Measurements from ENCODE around the gene TMEM150A.
A peak's percentile ranks its signal among the peaks of the same experiment; 100 is the strongest.
"Not testable (repeated sequence)": the region's sequence is repeated elsewhere in the genome, so short reads cannot be mapped to it uniquely, and the experiment has no call there.

TMEM150A gene

GRCh38 chr2:85623991-85624390 is 21.5 kb upstream of the TMEM150A start:
- Mint-ChIP-seq H3K27ac (no peak overlapping the region), H3K36me3 (ENCODE audit: low read depth) (peaks cover 62% of the 10 kb centered on the region), H3K4me3 (no peak overlapping the region), H3K9me3 (no peaks in the 10 kb centered on the region), H3K4me1 (ENCODE audit: low read depth) (peaks cover 16% of the 10 kb centered on the region), H3K27me3 (no peaks in the 10 kb centered on the region)

GRCh38 chr2:85621338-85621737 is 18.8 kb upstream of the TMEM150A start:
- H3K27me3 Mint-ChIP-seq: no peaks in the 10 kb centered on the region
- peaks cover 20% of the 10 kb centered on the region for H3K4me1 Mint-ChIP-seq (ENCODE audit: low read depth)
- H3K9me3 Mint-ChIP-seq: no peaks in the 10 kb centered on the region
- no peak overlapping the region for H3K27ac Mint-ChIP-seq
- no peak overlapping the region for H3K4me3 Mint-ChIP-seq
- H3K36me3 Mint-ChIP-seq (ENCODE audit: low read depth): peaks cover 62% of the 10 kb centered on the region

- H3K4me1 Mint-ChIP-seq (ENCODE audit: low read depth): peaks cover 20% of the 10 kb centered on the region
- H3K4me3 Mint-ChIP-seq: no peak overlapping the region
- no peaks in the 10 kb centered on the region for H3K9me3 Mint-ChIP-seq
- no peaks in the 10 kb centered on the region for H3K27me3 Mint-ChIP-seq
- H3K27ac Mint-ChIP-seq: no peak overlapping the region
- H3K36me3 Mint-ChIP-seq (ENCODE audit: low read depth): peaks cover 46% of the 10 kb centered on the region
Measured at GRCh38 chr2:85619617-85620016, 17.1 kb upstream of the TMEM150A start.

- peaks cover 28% of the 10 kb centered on the region for H3K36me3 Mint-ChIP-seq (ENCODE audit: low read depth)
- peak overlapping the region; percentile 94 for H3K27ac Mint-ChIP-seq
- not testable (repeated sequence) for H3K27me3 Mint-ChIP-seq, H3K9me3 Mint-ChIP-seq
- H3K4me1 Mint-ChIP-seq (ENCODE audit: low read depth): peaks cover 25% of the 10 kb centered on the region
- H3K4me3 Mint-ChIP-seq: peak overlapping the region; percentile 92
Measured at GRCh38 chr2:85617723-85618122, 15.2 kb upstream of the TMEM150A start.

GRCh38 chr2:85615413-85615728 is 12.9 kb upstream of the TMEM150A start:
- H3K36me3 Mint-ChIP-seq (ENCODE audit: low read depth): peaks cover 19% of the 10 kb centered on the region
- no peak overlapping the region for H3K4me3 Mint-ChIP-seq
- H3K27ac Mint-ChIP-seq: no peak overlapping the region
- no peaks in the 10 kb centered on the region for H3K9me3 Mint-ChIP-seq
- no peaks in the 10 kb centered on the region for H3K27me3 Mint-ChIP-seq
- peaks cover 34% of the 10 kb centered on the region for H3K4me1 Mint-ChIP-seq (ENCODE audit: low read depth)

GRCh38 chr2:85614757-85615156 is 12.3 kb upstream of the TMEM150A start:
- peaks cover 38% of the 10 kb centered on the region for H3K4me1 Mint-ChIP-seq (ENCODE audit: low read depth)
- not testable (repeated sequence) for H3K27me3 Mint-ChIP-seq, H3K4me3 Mint-ChIP-seq, H3K9me3 Mint-ChIP-seq, H3K27ac Mint-ChIP-seq
- peaks cover 22% of the 10 kb centered on the region for H3K36me3 Mint-ChIP-seq (ENCODE audit: low read depth)

GRCh38 chr2:85613717-85614515 is 11.4 kb upstream of the TMEM150A start:
- Mint-ChIP-seq H3K4me1 (ENCODE audit: low read depth) (peaks cover 36% of the 10 kb centered on the region), H3K27ac (peak overlapping the region; percentile 41), H3K4me3 (peak overlapping the region; percentile 22)

GRCh38 chr2:85611705-85612587 is 9.4 kb upstream of the TMEM150A start, which contains the start of gene C2orf68:
Gene C2orf68, minus strand, starts transcription at chr2:85612066. Its CDS starts 82 bp downstream, at chr2:85611984.
- H3K4me1 Mint-ChIP-seq (ENCODE audit: low read depth): peaks cover 26% of the 10 kb centered on the region
- peak within 1 kb of the TSS; percentile 98 for H3K4me3 Mint-ChIP-seq
- peak within 1 kb of the TSS; percentile 95 for H3K27ac Mint-ChIP-seq
- H3K27me3 Mint-ChIP-seq: no peaks in the 10 kb centered on the region
- no peaks in the 10 kb centered on the region for H3K9me3 Mint-ChIP-seq
- peaks cover 21% of the 10 kb centered on the region for H3K36me3 Mint-ChIP-seq (ENCODE audit: low read depth)

More at GRCh38 chr2:85613717-85614515, 11.4 kb upstream of the TMEM150A start:
- H3K36me3 Mint-ChIP-seq (ENCODE audit: low read depth): peaks cover 22% of the 10 kb centered on the region
- no peaks in the 10 kb centered on the region for H3K27me3 Mint-ChIP-seq
- no peaks in the 10 kb centered on the region for H3K9me3 Mint-ChIP-seq

- Mint-ChIP-seq H3K27me3 (no peaks in the 10 kb centered on the region), H3K4me1 (ENCODE audit: low read depth) (peaks cover 26% of the 10 kb centered on the region), H3K27ac (peak overlapping the region; percentile 95), H3K36me3 (ENCODE audit: low read depth) (peaks cover 21% of the 10 kb centered on the region), H3K4me3 (peak overlapping the region; percentile 98), H3K9me3 (no peaks in the 10 kb centered on the region)
Measured at GRCh38 chr2:85611217-85611704, 8.8 kb upstream of the TMEM150A start.

GRCh38 chr2:85607268-85608215 is 5.0 kb upstream of the TMEM150A start:
- Mint-ChIP-seq H3K4me3 (no peak overlapping the region), H3K9me3 (no peaks in the 10 kb centered on the region), H3K27ac (peak overlapping the region; percentile 20), H3K4me1 (ENCODE audit: low read depth) (peaks cover 38% of the 10 kb centered on the region), H3K27me3 (no peaks in the 10 kb centered on the region), H3K36me3 (ENCODE audit: low read depth) (peaks cover 21% of the 10 kb centered on the region)

GRCh38 chr2:85606116-85606455 is 3.6 kb upstream of the TMEM150A start:
- Mint-ChIP-seq H3K4me1 (ENCODE audit: low read depth) (peaks cover 39% of the 10 kb centered on the region), H3K4me3 (no peak overlapping the region), H3K27me3 (no peaks in the 10 kb centered on the region), H3K27ac (no peak overlapping the region), H3K9me3 (no peaks in the 10 kb centered on the region), H3K36me3 (ENCODE audit: low read depth) (peaks cover 21% of the 10 kb centered on the region)

GRCh38 chr2:85605406-85606115 is 3.1 kb upstream of the TMEM150A start:
- H3K9me3 Mint-ChIP-seq: no peaks in the 10 kb centered on the region
- H3K27me3 Mint-ChIP-seq: no peaks in the 10 kb centered on the region
- no peak overlapping the region for H3K4me3 Mint-ChIP-seq
- H3K27ac Mint-ChIP-seq: no peak overlapping the region
- H3K36me3 Mint-ChIP-seq (ENCODE audit: low read depth): peaks cover 21% of the 10 kb centered on the region
- H3K4me1 Mint-ChIP-seq (ENCODE audit: low read depth): peaks cover 38% of the 10 kb centered on the region

- peaks cover 35% of the 10 kb centered on the region for H3K4me1 Mint-ChIP-seq (ENCODE audit: low read depth)
Measured at GRCh38 chr2:85604568-85605339, 2.3 kb upstream of the TMEM150A start.

More at GRCh38 chr2:85604568-85605339, 2.3 kb upstream of the TMEM150A start:
- Mint-ChIP-seq H3K4me3 (no peak overlapping the region), H3K36me3 (ENCODE audit: low read depth) (peaks cover 16% of the 10 kb centered on the region), H3K27me3 (no peaks in the 10 kb centered on the region), H3K27ac (no peak overlapping the region), H3K9me3 (no peaks in the 10 kb centered on the region)

Data from stimulated activated naive CD8-positive, alpha-beta T cell treated with anti-CD3 and anti-CD28 coated beads, Interleukin-15, Interleukin-2, amounts not matched to agents 100 ng/mL and 50 ng/mL, for 24 hours (primary cell).